Gastroesophageal sphincter (tissue), 4 donors: Measurements from ENCODE around the gene NAIF1. TPM values are rescaled to one million over a fixed set of nuclear protein-coding genes. Genes with fewer than 3 reads are reported as not detected.

Source experiments
- ATAC-seq: fragments of 150-250 bp; one replicate; pipeline ENCODE4 v1.9.1; 2016; ENCODE audit warnings: mild to moderate bottlenecking, moderate library complexity
- H3K27ac ChIP-seq, 4 donors: fragments of 200-600 bp; sonication (generic) in 3 of 4; 1 replicate in 3 of 4; 2 replicates in 1 of 4; pipeline ENCODE4 v1.5.1; 2016 to 2019
- H3K27me3 ChIP-seq: fragments of 200-600 bp; sonication (generic); one replicate; pipeline ENCODE4 v1.5.1; 2019
- H3K36me3 ChIP-seq, 2 donors: fragments of 200-600 bp; sonication (generic); one replicate each; pipeline ENCODE4 v1.5.1; 2019; ENCODE audit warnings: control low read depth in 1 of 2
- H3K4me1 ChIP-seq, 3 donors: fragments of 200-600 bp; sonication (generic); 1 replicate in 2 of 3; 2 replicates in 1 of 3; pipeline ENCODE4 v1.5.1; 2016 to 2019; ENCODE audit warnings: control low read depth in 2 of 3
- H3K4me3 ChIP-seq, 2 donors: fragments of 200-600 bp; sonication (generic); one replicate each; pipeline ENCODE4 v1.5.1; 2019; ENCODE audit warnings: mild to moderate bottlenecking in 1 of 2, moderate library complexity in 1 of 2
- H3K9me3 ChIP-seq, 3 donors: fragments of 200-600 bp; sonication (generic); one replicate each; pipeline ENCODE4 v1.5.1; 2017 to 2019; ENCODE audit warnings: control low read depth in 2 of 3
- CTCF ChIP-seq, 4 experiments: fragments of 200-600 bp in 2 of 4; fragments of 450-650 bp in 2 of 4; sonication (generic) in 1 of 4; IDR thresholded peaks; one replicate each; pipeline ENCODE4 v1.5.1; 2017 to 2019; ENCODE audit warnings: antibody characterized with exemption in 4 of 4, mild to moderate bottlenecking in 2 of 4, moderate library complexity in 2 of 4
- EP300 ChIP-seq: sonication (generic); formaldehyde crosslinking; IDR thresholded peaks from one replicate; pipeline ENCODE4 v1.6.1; 2017; ENCODE audit warnings: antibody characterized with exemption, mild to moderate bottlenecking
- POLR2A ChIP-seq, 2 donors: fragments of 450-650 bp; IDR thresholded peaks; one replicate each; pipeline ENCODE4 v1.6.1; 2017; ENCODE audit warnings: antibody characterized with exemption in 2 of 2, mild to moderate bottlenecking in 2 of 2, moderate library complexity in 1 of 2
- POLR2AphosphoS5 ChIP-seq: sonication (generic); formaldehyde crosslinking; IDR thresholded peaks from one replicate; pipeline ENCODE4 v1.6.1; 2017; ENCODE audit warnings: antibody characterized with exemption
- WGBS, 2 donors: methylation state at CpG; one replicate each; pipeline ENCODE4 v1.1.5; 2018; ENCODE audit warnings: low coverage in 1 of 2; 5-methylcytosine and 5-hydroxymethylcytosine counted together
- total RNA-seq, 4 donors: library from RNA; depleted of rRNA; stranded (reverse); fragments of >200 nt; gene quantifications; one replicate each; pipeline ENCODE4 v1.1.0, GENCODE V29; 2016

NAIF1 gene
- total RNA-seq, 4 donors from 2014 or later: 5.3 to 11.4 (median 8.6) TPM

DNA sequence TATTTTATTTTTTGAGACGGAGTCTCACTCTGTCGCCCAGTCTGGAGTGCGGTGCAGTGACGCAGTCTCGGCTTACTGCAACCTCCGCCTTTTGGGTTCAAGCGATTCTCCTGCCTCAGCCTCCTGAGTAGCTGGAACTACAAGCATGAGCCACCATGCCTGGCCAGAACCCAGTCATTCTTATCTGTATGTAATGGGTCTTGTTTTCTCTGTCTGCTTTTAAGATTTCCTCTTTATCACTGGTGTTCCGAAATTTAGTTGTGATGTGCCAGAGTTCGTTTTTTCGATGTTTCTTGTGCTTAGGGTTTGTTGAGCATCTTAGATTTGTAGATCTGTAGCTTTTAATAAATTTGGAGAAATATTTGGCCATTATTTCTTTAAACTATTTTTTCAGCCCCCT lies 20.1 kb upstream of the NAIF1 start:
- no peak overlapping the region for H3K4me3 ChIP-seq
- TF ChIP-seq CTCF (IDR thresholded peaks at IDR 0.05): no peak
- TF ChIP-seq POLR2AphosphoS5: no peak
- no peak for TF ChIP-seq POLR2A (IDR thresholded peaks at IDR 0.05)
- TF ChIP-seq EP300: no peak
- 75 to 89% methylated on average over 4 to 10 of the region's 10 CpGs for WGBS, 2 donors

DNA sequence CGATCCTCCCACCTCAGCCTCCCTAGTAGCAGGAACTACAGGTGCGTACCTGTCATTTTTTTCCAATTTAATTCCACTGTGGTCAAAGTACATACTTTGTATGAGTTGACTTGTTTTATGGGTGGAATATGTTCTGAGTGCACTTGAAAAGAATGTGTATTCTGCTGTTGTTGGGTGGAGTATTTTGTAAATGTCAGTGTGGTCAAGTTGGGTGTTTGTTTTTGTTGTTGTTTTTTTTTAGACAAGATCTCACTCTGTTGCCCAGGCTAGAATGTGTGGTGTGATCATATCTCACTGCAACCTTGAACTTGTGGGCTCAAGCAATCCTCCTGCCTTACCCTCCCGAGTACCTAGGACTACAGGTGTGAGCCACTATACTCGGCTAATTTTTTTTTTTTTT lies 18.8 kb upstream of the NAIF1 start:
- 86 to 92% methylated on average over 2 to 4 of the region's 4 CpGs for WGBS, 2 donors
- Histone ChIP-seq H3K9me3 (no peaks in the 10 kb centered on the region), H3K4me1 (peaks cover 3 to 41% (median 12%) of the 10 kb centered on the region in 3 donors), H3K27ac (no peak overlapping the region), H3K4me3 (no peak overlapping the region), H3K36me3 (no peaks in the 10 kb centered on the region), H3K27me3 (no peaks in the 10 kb centered on the region)
- no peak for ATAC-seq
- TF ChIP-seq EP300: no peak
- TF ChIP-seq CTCF (IDR thresholded peaks at IDR 0.05): no peak
- TF ChIP-seq POLR2A (IDR thresholded peaks at IDR 0.05): no peak
- TF ChIP-seq POLR2AphosphoS5: no peak

More for the DNA sequence above, 20.1 kb upstream of the NAIF1 start:
- no peaks in the 10 kb centered on the region for H3K27me3 ChIP-seq
- H3K9me3 ChIP-seq: no peaks in the 10 kb centered on the region
- peaks cover 3 to 41% (median 10%) of the 10 kb centered on the region in 3 donors for H3K4me1 ChIP-seq
- H3K27ac ChIP-seq: no peak overlapping the region
- ATAC-seq: no peak
- no peaks in the 10 kb centered on the region for H3K36me3 ChIP-seq

DNA sequence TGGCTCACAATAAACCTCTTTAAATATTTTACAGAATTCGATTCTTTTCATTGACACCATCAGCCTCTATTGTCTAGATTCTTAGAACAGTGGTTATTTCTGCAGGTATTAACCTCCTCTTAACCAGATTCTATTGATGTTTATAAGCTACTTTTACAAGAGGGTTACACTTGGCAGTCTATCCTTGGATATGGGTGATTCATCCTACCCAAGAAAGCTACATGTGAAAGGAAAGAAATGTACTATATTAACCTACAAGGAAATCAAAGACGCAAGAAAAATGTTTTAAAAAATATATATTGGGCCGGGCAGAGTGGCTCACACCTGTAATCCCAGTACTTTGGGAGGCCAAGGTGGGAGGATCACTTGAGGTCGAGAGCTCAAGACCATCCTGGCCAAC lies 17.6 kb upstream of the NAIF1 start:
- 80 to 85% methylated on average over 1 to 4 of the region's 4 CpGs for WGBS, 2 donors
- Histone ChIP-seq H3K27ac (no peak overlapping the region), H3K9me3 (no peaks in the 10 kb centered on the region), H3K27me3 (no peaks in the 10 kb centered on the region), H3K4me3 (no peak overlapping the region), H3K36me3 (no peaks in the 10 kb centered on the region), H3K4me1 (peaks cover 0 to 44% (median 17%) of the 10 kb centered on the region in 3 donors)
- TF ChIP-seq CTCF (IDR thresholded peaks at IDR 0.05) (no peak), POLR2A (IDR thresholded peaks at IDR 0.05) (no peak), POLR2AphosphoS5 (no peak), EP300 (no peak)
- ATAC-seq: no peak

DNA sequence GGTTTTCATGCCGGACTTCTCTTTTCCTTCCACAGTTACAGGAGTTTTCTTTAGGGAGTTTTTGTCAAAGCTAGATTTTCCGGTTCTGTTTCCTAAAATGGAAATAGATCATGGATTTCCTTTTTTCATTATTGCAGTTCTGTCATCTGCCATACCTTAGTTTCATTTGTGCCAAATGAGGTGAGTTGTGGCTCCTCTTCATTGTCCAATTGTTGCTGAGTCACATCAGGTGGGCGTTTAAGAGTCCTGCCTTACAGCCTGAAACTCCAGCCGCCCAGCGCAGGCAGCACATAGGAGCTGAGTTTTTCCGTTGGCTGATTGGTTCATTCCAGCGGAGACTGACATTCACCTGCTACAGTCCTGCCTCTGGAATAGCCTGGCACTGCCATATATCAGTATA lies 15.0 kb upstream of the NAIF1 start:
- TF ChIP-seq CTCF (IDR thresholded peaks at IDR 0.05): no peak
- TF ChIP-seq EP300: no peak
- H3K27me3 ChIP-seq: no peaks in the 10 kb centered on the region
- H3K36me3 ChIP-seq: no peaks in the 10 kb centered on the region
- H3K4me1 ChIP-seq: peaks cover 0 to 62% (median 30%) of the 10 kb centered on the region in 3 donors
- ATAC-seq: peak; percentile 24
- peak overlapping the region; percentile 31 to 74 (median 72) for H3K27ac ChIP-seq
- WGBS, 2 donors: 11 to 29% methylated on average over 7 of the region's 7 CpGs
- H3K4me3 ChIP-seq: no peak overlapping the region
- H3K9me3 ChIP-seq: no peaks in the 10 kb centered on the region

DNA sequence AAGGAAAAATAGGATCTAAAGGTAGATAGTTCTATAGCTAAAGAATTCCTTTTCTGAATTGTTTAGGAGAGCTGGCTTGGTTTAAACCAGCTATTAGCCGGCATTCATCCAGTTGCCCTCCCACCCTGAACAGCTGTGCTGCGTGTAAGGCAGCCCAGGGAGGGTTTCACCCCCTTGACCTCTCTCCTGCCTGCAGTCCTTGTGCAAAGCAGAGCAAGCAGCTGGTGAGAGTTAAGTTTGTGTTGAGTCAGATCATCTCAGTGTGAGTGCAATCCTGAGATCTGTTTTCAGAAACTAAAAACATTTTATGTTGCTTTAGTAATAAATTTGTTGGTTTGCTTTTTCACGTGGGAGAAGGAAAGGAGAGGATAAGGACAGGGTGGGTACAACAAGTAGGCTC lies 13.9 kb upstream of the NAIF1 start:
- no peaks in the 10 kb centered on the region for H3K27me3 ChIP-seq
- peaks cover 0 to 66% (median 30%) of the 10 kb centered on the region in 3 donors for H3K4me1 ChIP-seq
- no peaks in the 10 kb centered on the region for H3K9me3 ChIP-seq
- WGBS, 2 donors: 0 to 26% methylated on average over 3 of the region's 3 CpGs
- no peak overlapping the region for H3K4me3 ChIP-seq
- H3K27ac ChIP-seq: peak overlapping the region; percentile 31 to 74 (median 72)
- no peaks in the 10 kb centered on the region for H3K36me3 ChIP-seq
- peak; percentile 82 for ATAC-seq
- TF ChIP-seq CTCF (IDR thresholded peaks at IDR 0.05) (no peak), POLR2A (IDR thresholded peaks at IDR 0.05) (no peak), POLR2AphosphoS5 (peak; percentile 41), EP300 (no peak)
